ENCODE measurements around the gene CHCHD3.

Gene CHCHD3

DNA sequence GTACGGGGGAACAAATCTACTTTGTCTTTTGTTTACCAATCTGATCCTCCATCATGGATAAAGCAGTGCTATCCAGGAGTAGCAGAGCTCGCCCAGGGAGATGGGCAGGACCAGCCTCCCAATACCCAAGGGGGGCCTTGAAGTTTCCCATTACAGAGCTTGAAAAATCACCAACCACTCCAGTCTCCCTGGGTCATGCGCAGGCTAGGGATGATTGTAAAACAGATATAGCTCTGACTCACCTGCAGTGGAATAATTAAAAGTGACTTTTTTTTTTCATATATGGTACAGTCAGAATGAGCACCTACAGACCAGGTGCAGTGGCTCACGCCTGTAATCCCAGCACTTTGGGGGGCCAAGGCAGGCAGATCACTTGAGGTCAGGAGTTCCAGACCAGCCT is 301.1 kb downstream of the CHCHD3 start:
- no peak overlapping the region for H3K27ac ChIP-seq
- TF ChIP-seq, protein P1, sequence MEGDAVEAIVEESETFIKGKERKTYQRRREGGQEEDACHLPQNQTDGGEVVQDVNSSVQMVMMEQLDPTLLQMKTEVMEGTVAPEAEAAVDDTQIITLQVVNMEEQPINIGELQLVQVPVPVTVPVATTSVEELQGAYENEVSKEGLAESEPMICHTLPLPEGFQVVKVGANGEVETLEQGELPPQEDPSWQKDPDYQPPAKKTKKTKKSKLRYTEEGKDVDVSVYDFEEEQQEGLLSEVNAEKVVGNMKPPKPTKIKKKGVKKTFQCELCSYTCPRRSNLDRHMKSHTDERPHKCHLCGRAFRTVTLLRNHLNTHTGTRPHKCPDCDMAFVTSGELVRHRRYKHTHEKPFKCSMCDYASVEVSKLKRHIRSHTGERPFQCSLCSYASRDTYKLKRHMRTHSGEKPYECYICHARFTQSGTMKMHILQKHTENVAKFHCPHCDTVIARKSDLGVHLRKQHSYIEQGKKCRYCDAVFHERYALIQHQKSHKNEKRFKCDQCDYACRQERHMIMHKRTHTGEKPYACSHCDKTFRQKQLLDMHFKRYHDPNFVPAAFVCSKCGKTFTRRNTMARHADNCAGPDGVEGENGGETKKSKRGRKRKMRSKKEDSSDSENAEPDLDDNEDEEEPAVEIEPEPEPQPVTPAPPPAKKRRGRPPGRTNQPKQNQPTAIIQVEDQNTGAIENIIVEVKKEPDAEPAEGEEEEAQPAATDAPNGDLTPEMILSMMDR (conservative IDR thresholded peaks at IDR 0.05) = no peak

DNA sequence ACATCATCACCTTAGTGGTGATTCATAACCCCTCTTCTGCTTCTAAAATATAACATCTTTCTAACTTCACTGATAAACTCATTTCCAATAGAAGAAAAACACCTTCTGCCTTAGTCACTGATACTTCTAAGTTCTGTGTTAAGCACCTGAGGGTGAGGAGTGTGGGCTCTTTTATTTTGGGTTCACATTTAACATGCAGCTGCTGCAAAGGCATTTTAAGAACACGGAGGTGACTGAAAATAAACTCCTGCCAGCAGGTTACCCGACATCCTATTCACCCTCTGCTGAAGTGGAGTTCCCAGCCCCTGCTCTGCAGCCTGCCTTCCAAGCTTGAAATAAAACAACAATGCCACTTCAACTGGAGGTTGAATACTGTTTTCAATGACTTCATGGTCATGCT is 302.7 kb downstream of the CHCHD3 start:
- TF ChIP-seq, protein P1 (conservative IDR thresholded peaks at IDR 0.05) = no peak

DNA sequence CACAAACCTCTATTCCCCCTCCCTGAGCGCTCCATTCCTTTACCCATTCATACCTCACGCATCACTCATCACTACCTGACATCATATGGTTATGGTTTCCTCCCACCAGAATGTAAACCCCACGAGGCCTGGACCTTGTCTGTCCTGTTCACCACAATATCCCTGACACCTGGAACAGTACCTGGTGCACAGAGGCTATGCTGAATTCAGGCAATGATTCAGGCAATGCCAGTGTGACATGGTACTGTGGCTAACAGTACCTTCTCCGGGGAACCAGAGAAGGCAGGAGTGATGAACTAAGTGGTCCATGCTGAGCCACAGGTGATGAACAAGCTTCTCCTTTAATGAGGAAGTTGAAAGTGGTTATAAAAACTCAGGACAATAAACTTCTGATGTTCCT is 303.1 kb downstream of the CHCHD3 start:
- TF ChIP-seq, protein P1 (conservative IDR thresholded peaks at IDR 0.05) = no peak
- no peak overlapping the region for H3K27ac ChIP-seq

More for the DNA sequence above, 302.7 kb downstream of the CHCHD3 start:
- H3K27ac ChIP-seq = no peak overlapping the region

DNA sequence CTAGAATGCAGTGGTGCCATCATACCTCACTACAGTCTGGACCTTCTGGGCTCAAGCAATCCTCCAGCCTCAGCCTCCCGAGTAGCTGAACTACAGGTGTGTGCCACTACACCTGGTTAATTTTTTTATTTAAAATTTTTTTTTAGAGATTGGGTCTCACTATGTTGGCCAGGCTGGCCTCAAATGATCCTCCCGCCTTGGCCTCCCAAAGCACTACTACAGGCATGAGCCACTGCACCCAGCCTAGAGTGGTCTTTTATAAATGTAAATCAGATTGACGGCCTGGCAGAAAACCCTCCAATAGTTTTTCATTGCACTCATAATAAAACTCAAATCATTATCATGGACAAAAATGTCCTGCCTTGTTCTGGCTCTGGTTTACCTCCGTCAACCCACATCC is 303.9 kb downstream of the CHCHD3 start:
- no peak overlapping the region for H3K27ac ChIP-seq
- TF ChIP-seq, protein P1 (conservative IDR thresholded peaks at IDR 0.05) = no peak

DNA sequence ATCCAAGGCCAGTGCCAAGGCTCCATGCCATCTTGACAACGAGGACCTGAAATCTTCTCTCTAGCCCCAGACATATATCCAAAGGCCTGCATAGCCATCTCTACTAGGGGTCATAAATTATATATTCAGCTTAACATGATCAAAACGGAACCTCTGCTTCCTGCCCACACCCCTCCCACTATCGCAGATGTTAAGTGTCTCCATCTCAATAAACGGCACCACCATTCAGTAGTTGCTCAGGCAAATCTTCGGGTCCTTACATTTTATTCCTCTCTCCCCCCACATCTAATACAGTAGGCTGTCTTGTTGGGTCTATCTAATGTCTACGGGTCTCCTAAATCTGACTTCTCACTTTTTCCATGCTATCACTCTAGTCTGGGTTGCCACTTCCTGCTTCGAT is 304.5 kb downstream of the CHCHD3 start:
- TF ChIP-seq, protein P1 (conservative IDR thresholded peaks at IDR 0.05) = no peak
- H3K27ac ChIP-seq = no peak overlapping the region

DNA sequence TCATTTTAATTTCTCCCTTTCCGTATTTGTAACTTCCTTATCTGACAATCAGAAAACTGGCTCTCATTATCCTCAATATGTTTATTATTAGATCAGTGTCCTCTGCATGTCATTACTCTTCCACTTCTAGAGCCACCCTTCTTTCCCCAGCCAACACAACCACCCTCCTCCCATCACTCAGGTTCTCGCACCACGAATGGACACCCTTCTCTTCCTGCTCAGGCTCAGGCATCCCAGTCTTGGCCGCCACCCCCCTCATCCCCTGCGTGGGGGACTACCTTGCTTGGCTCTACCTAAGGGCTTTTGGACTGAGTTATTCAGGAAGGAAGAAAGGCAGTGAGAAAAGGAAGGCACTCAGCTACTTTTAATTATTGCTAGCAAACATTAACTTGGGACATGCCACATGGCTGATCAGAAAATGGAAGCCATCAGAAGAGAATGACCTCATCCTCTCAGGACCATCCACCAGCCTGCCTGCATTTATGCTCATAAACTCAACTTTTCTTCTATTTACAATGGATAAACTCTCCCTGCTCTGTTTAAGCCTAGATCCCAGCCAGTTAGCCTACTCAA is 305.8 kb downstream of the CHCHD3 start:
- TF ChIP-seq, protein P1 (conservative IDR thresholded peaks at IDR 0.05) = no peak

DNA sequence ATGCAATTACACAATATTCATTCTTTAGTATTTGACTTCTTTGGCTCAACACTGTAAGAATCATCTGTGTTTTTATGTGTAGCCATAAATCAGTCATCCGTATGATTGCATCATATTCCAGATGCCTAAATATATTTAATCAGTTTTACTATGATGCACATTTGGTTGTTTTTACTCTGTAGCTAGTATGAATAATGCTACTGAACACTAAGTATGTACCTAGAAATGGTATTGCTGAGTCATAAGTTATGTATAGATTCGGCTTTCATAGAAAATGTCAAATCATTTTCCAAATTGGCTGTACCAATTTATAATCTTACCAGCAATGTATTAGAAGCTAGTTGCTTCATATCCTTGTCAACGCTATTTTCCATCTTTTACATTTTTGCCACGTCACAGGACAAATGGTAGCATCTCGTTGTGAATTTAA is 308.3 kb downstream of the CHCHD3 start:
- no peak overlapping the region for H3K27ac ChIP-seq
- TF ChIP-seq, protein P1 (conservative IDR thresholded peaks at IDR 0.05) = no peak

More for the DNA sequence above, 305.8 kb downstream of the CHCHD3 start:
- no peak overlapping the region for H3K27ac ChIP-seq
